Endothelial cell of umbilical vein (primary cell): ENCODE results near the gene XIRP1. TPM values are rescaled to one million over a fixed set of nuclear protein-coding genes. Genes with fewer than 3 reads are reported as not detected.
A peak's percentile ranks its signal among the peaks of the same experiment; 100 is the strongest.

Experiments used
- BruUV-seq: library from RNA; stranded (reverse); fragments of 400-500 nt; replicated peaks from 2 replicates; lab custom pipeline; 2021; lab: Mats Ljungman, UMichigan
- CTCF ChIA-PET: fragments of 300-600, 350-600 bp; sonication (Branson Sonifier 250); formaldehyde crosslinking; loops from one replicate; lab custom pipeline; 2021; ENCODE audit warnings: antibody characterized with exemption, inconsistent platforms; lab: Charles Lee
- POLR2A ChIA-PET: fragments of 300-600, 350-600 bp; sonication (Branson Sonifier 250); formaldehyde crosslinking; loops from one replicate; lab custom pipeline; 2021; ENCODE audit warnings: antibody characterized with exemption, inconsistent platforms; lab: Charles Lee
- DNase-seq: peaks from one replicate; pipeline ENCODE4 v3.0.0-alpha.2; 2011; ENCODE audit warnings: low read depth, low spot score
- FAIRE-seq: peaks from 2 replicates; lab custom pipeline; 2011; peaks lifted over from hg19 to GRCh38; lab: Jason Lieb, UNC
- H2AFZ ChIP-seq: 2 replicates; pipeline ENCODE4 v1.6.0; 2012; ENCODE audit warnings: low read depth, low read length, control low read depth, inconsistent platforms
- H3K27ac ChIP-seq: 2 replicates; pipeline ENCODE4 v1.5.1; 2011; ENCODE audit warnings: low read depth, mild to moderate bottlenecking, control low read depth, low read length, moderate library complexity; ENCODE audit not compliant: insufficient read depth
- H3K27me3 ChIP-seq, 2 experiments: 2 replicates each; pipeline versions ENCODE4 v1.6.0 to v1.6.1; 2011; ENCODE audit warnings: low read length in 2 of 2, mixed read lengths in 1 of 2; ENCODE audit not compliant: control insufficient read depth in 2 of 2, insufficient read depth in 2 of 2
- H3K36me3 ChIP-seq, 2 experiments: 2 replicates in 1 of 2; 3 replicates in 1 of 2; pipeline ENCODE4 v1.5.1; 2011; ENCODE audit warnings: low read length in 2 of 2, mild to moderate bottlenecking in 1 of 2, moderate library complexity in 1 of 2; ENCODE audit not compliant: control insufficient read depth in 2 of 2, insufficient read depth in 2 of 2; ENCODE audit errors: extremely low read depth in 1 of 2
- H3K4me1 ChIP-seq: 3 replicates; pipeline ENCODE4 v1.5.1; 2011; ENCODE audit warnings: mild to moderate bottlenecking, low read length; ENCODE audit not compliant: control insufficient read depth, insufficient read depth; ENCODE audit errors: extremely low read depth
- H3K4me2 ChIP-seq: 2 replicates; pipeline ENCODE4 v1.6.1; 2011; ENCODE audit warnings: low read length, control low read depth, mixed read lengths; ENCODE audit not compliant: insufficient read depth
- H3K4me3 ChIP-seq, 3 experiments: fragments of 200-600 bp in 1 of 3; sonication (generic), shearing (Covaris generic) in 1 of 3; replicated peaks in 1 of 3; 2 replicates each; pipeline ENCODE4 v1.5.1; 2011 to 2016; ENCODE audit warnings: control low read depth in 3 of 3, low read length in 3 of 3, mild to moderate bottlenecking in 2 of 3, inconsistent platforms in 1 of 3, low read depth in 1 of 3, moderate library complexity in 1 of 3; ENCODE audit not compliant: insufficient read depth in 1 of 3
- H3K79me2 ChIP-seq: 2 replicates; pipeline ENCODE4 v1.6.0; 2012; ENCODE audit warnings: low read length, inconsistent platforms; ENCODE audit not compliant: control insufficient read depth, insufficient read depth
- H3K9ac ChIP-seq: replicated peaks from 2 replicates; pipeline ENCODE3; 2011; ENCODE audit warnings: low read length, control low read depth; ENCODE audit not compliant: insufficient read depth; ENCODE audit errors: extremely low read depth
- H3K9me1 ChIP-seq: replicated peaks from 3 replicates; pipeline ENCODE4 v1.6.0; 2011; ENCODE audit warnings: mild to moderate bottlenecking, low read length; ENCODE audit not compliant: control insufficient read depth, insufficient read depth; ENCODE audit errors: extremely low read depth
- H3K9me3 ChIP-seq: replicated peaks from 2 replicates; pipeline ENCODE4 v1.5.1; 2012; ENCODE audit warnings: low read length, inconsistent platforms; ENCODE audit not compliant: control insufficient read depth, insufficient read depth
- H4K20me1 ChIP-seq: replicated peaks from 2 replicates; pipeline ENCODE3; 2011; ENCODE audit warnings: mild to moderate bottlenecking, low read length; ENCODE audit not compliant: control insufficient read depth, insufficient read depth; ENCODE audit errors: extremely low read depth
- JUN ChIP-seq: IDR thresholded peaks from 2 replicates; pipeline ENCODE4 v1.6.1; 2011; ENCODE audit warnings: borderline replicate concordance, low read depth; ENCODE audit not compliant: insufficient read length, insufficient read depth
- POLR2A ChIP-seq: IDR thresholded peaks from 2 replicates; pipeline ENCODE4 v1.6.1; 2012; ENCODE audit warnings: low read depth, mild to moderate bottlenecking, control low read depth, low read length
- dilution Hi-C: fragments of 300-500 bp; cut with MboI; formaldehyde crosslinking; loops from one replicate; pipeline ENCODE4 v1.15.0; 2019; ENCODE audit warnings: low sequenced_read_pairs; ENCODE audit not compliant: extremely low pct_ligation_motif_present
- intact Hi-C: fragments of 100-400 bp; cut with micrococcal nuclease; formaldehyde crosslinking; loops from one replicate; pipeline ENCODE4 v1.10.0; 2022
- polyA plus RNA-seq, 4 experiments: library from polyadenylated mRNA; depleted of rRNA in 3 of 4; stranded (reverse) in 3 of 4; unstranded in 1 of 4; fragments of >200 nt; gene quantifications; 2 replicates each; pipeline versions ENCODE4 v1.2.1 to v1.2.3, GENCODE V29; 2011 to 2012; ENCODE audit warnings: missing spikeins in 1 of 4
- total RNA-seq: library from RNA; stranded (reverse); gene quantifications from 2 replicates; pipeline ENCODE4 v1.2.3, GENCODE V29; 2021
- TF ChIP-seq, protein P1 (sequence below), 2 donors: IDR thresholded peaks; 1 replicate in 1 of 2; 2 replicates in 1 of 2; pipeline ENCODE4 v1.5.1; 2011; ENCODE audit warnings: low read length in 2 of 2, mild to moderate bottlenecking in 2 of 2, moderate library complexity in 2 of 2, control low read depth in 1 of 2, inconsistent platforms in 1 of 2, low read depth in 1 of 2; ENCODE audit not compliant: insufficient read depth in 1 of 2; ENCODE audit errors: extremely low read depth in 1 of 2

XIRP1 gene
- total and polyA plus RNA-seq, 2 donors (not counting 3 experiments of a cell fraction or from before 2014, with no cell fraction given): not detected

DNA sequence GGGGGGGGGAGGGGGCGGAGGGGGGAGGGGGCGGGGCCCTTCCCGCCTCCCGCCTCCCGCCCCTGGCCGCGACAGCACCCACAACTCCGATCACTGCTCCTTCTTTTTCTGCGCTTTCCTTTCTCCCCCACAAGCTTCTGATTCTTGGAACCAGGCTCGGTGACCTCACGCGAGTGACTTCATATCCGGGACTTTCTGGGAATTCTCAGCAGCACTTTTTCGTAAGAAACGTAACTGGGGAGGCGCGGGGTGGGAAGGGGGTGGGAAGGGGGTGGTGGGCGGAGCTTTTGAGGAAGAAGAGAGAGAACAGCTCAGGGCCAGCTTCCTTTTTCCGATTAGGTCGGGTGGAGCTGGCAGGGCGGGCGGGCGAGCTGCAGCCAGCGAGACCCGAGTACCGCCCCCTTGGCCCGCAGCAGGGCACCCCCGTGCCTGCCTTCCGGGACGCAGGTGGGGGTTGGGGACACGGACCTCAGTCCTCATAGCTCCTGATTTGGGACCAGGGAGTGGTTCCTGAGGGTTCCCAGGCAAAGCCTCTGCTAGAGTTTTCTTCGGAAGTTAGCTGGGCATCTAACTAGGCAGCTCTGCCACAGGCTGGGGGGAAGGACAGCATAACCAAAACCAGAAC lies 14.6 kb downstream of the XIRP1 start:
- Histone ChIP-seq H3K4me2 (peak overlapping the region; percentile 74), H2AFZ (no peak overlapping the region), H3K27me3 (no peaks in the 10 kb centered on the region), H3K9me3 (no peaks in the 10 kb centered on the region), H3K79me2 (no peaks in the 10 kb centered on the region), H4K20me1 (no peaks in the 10 kb centered on the region), H3K27ac (peak overlapping the region; percentile 96), H3K4me1 (peaks cover 25% of the 10 kb centered on the region), H3K4me3 (peak overlapping the region in 2 of 3 experiments; percentile 41 to 55), H3K9me1 (no peaks in the 10 kb centered on the region), H3K9ac (peak overlapping the region; percentile 86), H3K36me3 (no peaks in the 10 kb centered on the region)
- TSS peak; percentile 96 for BruUV-seq
- TF ChIP-seq POLR2A: peak; percentile 37
- TF ChIP-seq, protein P1, sequence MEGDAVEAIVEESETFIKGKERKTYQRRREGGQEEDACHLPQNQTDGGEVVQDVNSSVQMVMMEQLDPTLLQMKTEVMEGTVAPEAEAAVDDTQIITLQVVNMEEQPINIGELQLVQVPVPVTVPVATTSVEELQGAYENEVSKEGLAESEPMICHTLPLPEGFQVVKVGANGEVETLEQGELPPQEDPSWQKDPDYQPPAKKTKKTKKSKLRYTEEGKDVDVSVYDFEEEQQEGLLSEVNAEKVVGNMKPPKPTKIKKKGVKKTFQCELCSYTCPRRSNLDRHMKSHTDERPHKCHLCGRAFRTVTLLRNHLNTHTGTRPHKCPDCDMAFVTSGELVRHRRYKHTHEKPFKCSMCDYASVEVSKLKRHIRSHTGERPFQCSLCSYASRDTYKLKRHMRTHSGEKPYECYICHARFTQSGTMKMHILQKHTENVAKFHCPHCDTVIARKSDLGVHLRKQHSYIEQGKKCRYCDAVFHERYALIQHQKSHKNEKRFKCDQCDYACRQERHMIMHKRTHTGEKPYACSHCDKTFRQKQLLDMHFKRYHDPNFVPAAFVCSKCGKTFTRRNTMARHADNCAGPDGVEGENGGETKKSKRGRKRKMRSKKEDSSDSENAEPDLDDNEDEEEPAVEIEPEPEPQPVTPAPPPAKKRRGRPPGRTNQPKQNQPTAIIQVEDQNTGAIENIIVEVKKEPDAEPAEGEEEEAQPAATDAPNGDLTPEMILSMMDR (IDR thresholded peaks at IDR 0.05; ENCODE audit: extremely low read depth in 1 of 2, insufficient read depth in 1 of 2, low read depth in 1 of 2, low read length in 2 of 2): no peak
- TF ChIP-seq JUN: peak; percentile 53
- intact Hi-C loops: loop anchor here (1.0 to 5.0 kb wide), 7 partner anchors 12 to 205 kb away; partner anchors contain the start of genes GORASP1, SCN11A, SLC25A38 and TTC21A
- DNase-seq (peak; percentile 95), FAIRE-seq (peak; percentile 96)
- CTCF ChIA-PET: interaction anchor here (0.8 to 3.4 kb wide), 12 partner anchors 9 to 114 kb away, joined by 3 to 41 read pairs (median 4); no protein-coding TSS in a partner anchor
- POLR2A ChIA-PET: interaction anchor here (0.6 to 2.0 kb wide), 13 partner anchors 9 to 236 kb away, joined by 3 to 19 read pairs (median 5); partner anchors contain the start of genes GORASP1 and TTC21A
- dilution Hi-C loops: no loop called here
